NT2/D1 (cell line): ENCODE measurements around the gene ALDH1B1.

ENCODE experiments used
- SUZ12 ChIP-seq: IDR thresholded peaks from 2 replicates; pipeline ENCODE4 v1.6.1; 2011; ENCODE audit not compliant: insufficient read length, insufficient read depth; ENCODE audit errors: extremely low read depth
- YY1 ChIP-seq: IDR thresholded peaks from 2 replicates; pipeline ENCODE4 v1.6.1; 2011; ENCODE audit not compliant: insufficient read length, insufficient read depth
- ZNF274 ChIP-seq: IDR thresholded peaks from 2 replicates; pipeline ENCODE4 v1.6.1; 2011; ENCODE audit warnings: mild to moderate bottlenecking, low read depth, low read length

DNA sequence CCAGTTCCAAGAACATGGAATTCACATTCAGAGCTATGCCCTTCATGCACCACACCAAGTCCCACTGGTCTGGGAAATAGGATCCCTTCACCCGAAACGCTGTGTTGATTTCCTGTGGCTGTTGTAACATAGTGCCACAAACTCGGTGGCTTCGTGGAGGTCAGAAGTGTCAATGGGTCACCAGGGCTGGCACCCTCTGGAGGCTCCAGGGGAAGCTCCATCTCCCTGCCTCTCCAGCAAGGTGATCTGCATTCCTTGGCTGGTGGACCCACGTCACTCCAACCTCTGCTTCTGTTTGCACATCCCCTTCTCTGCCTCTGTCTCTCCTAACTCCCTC, 28.9 kb upstream of the ALDH1B1 start:
- TF ChIP-seq SUZ12: no peak
- TF ChIP-seq ZNF274: no peak
- no peak for TF ChIP-seq YY1
